ENCODE data around the gene ADRB1.

Gene ADRB1

GRCh38 chr10:114058297-114058696 lies 14.6 kb downstream of the ADRB1 start:
- no peak for DNase-seq

- no peak for DNase-seq
Measured at GRCh38 chr10:114059561-114059960, 15.9 kb downstream of the ADRB1 start.

- no peak for DNase-seq
Measured at GRCh38 chr10:114060456-114060855, 16.8 kb downstream of the ADRB1 start.

GRCh38 chr10:114061148-114061547 lies 17.5 kb downstream of the ADRB1 start:
- no peak for DNase-seq

- no peak for DNase-seq
Measured at GRCh38 chr10:114061789-114062188, 18.1 kb downstream of the ADRB1 start.

- DNase-seq, result no peak
Measured at GRCh38 chr10:114064151-114065048, 20.7 kb downstream of the ADRB1 start.

- no peak for DNase-seq
Measured at GRCh38 chr10:114065049-114065435, 21.4 kb downstream of the ADRB1 start.

GRCh38 chr10:114068054-114068707 lies 24.5 kb downstream of the ADRB1 start:
- no peak for DNase-seq

- no peak for DNase-seq
Measured at GRCh38 chr10:114070710-114071109, 27.0 kb downstream of the ADRB1 start.

- DNase-seq, result no peak
Measured at GRCh38 chr10:114071178-114071577, 27.5 kb downstream of the ADRB1 start.

GRCh38 chr10:114073395-114074186 lies 29.9 kb downstream of the ADRB1 start:
- DNase-seq, result no peak

- no peak for DNase-seq
Measured at GRCh38 chr10:114075093-114075492, 31.4 kb downstream of the ADRB1 start.

GRCh38 chr10:114077347-114077746 lies 33.7 kb downstream of the ADRB1 start:
- DNase-seq, result no peak

- DNase-seq, result no peak
Measured at GRCh38 chr10:114077815-114078219, 34.2 kb downstream of the ADRB1 start.

GRCh38 chr10:114078346-114078745 lies 34.7 kb downstream of the ADRB1 start:
- no peak for DNase-seq

GRCh38 chr10:114079421-114079820 lies 35.8 kb downstream of the ADRB1 start:
- DNase-seq, result no peak

- no peak for DNase-seq
Measured at GRCh38 chr10:114081911-114082583, 38.4 kb downstream of the ADRB1 start.

- DNase-seq, result no peak
Measured at GRCh38 chr10:114083040-114083439, 39.4 kb downstream of the ADRB1 start.

GRCh38 chr10:114084215-114084614 lies 40.5 kb downstream of the ADRB1 start:
- DNase-seq, result no peak

GRCh38 chr10:114087255-114087654 lies 43.6 kb downstream of the ADRB1 start:
- DNase-seq, result no peak

- no peak for DNase-seq
Measured at GRCh38 chr10:114087655-114088054, 44.0 kb downstream of the ADRB1 start.

GRCh38 chr10:114094795-114095194 lies 51.1 kb downstream of the ADRB1 start:
- DNase-seq, result no peak
